HG02852 (cell line): ENCODE results near the gene SOX14.

ENCODE experiments used
- ATAC-seq: cut with Tn5 transposase; IDR thresholded peaks from one replicate; pipeline ENCODE4 v1.9.1; 2021; ENCODE audit warnings: mild to moderate bottlenecking, moderate library complexity; ENCODE audit not compliant: unreplicated experiment

SOX14 gene

GRCh38 chr3:137767538-137768360 lies 3.6 kb downstream of the SOX14 start:
- ATAC-seq, result no peak

- ATAC-seq, result no peak
Observed at GRCh38 chr3:137768361-137769321, 4.5 kb downstream of the SOX14 start.

GRCh38 chr3:137769322-137770065 lies 5.4 kb downstream of the SOX14 start:
- no peak for ATAC-seq

- ATAC-seq, result no peak
Observed at GRCh38 chr3:137770066-137770834, 6.1 kb downstream of the SOX14 start.

- ATAC-seq, result no peak
Observed at GRCh38 chr3:137770835-137771399, 6.8 kb downstream of the SOX14 start.

- no peak for ATAC-seq
Observed at GRCh38 chr3:137771401-137772213, 7.5 kb downstream of the SOX14 start.

GRCh38 chr3:137772214-137772955 lies 8.3 kb downstream of the SOX14 start:
- no peak for ATAC-seq

GRCh38 chr3:137778941-137779340 lies 14.8 kb downstream of the SOX14 start:
- no peak for ATAC-seq

- no peak for ATAC-seq
Observed at GRCh38 chr3:137787529-137787928, 23.4 kb downstream of the SOX14 start.

- no peak for ATAC-seq
Observed at GRCh38 chr3:137789236-137789635, 25.1 kb downstream of the SOX14 start.

GRCh38 chr3:137792626-137793271 lies 28.6 kb downstream of the SOX14 start:
- no peak for ATAC-seq

GRCh38 chr3:137796993-137797392 lies 32.9 kb downstream of the SOX14 start:
- ATAC-seq, result no peak

- ATAC-seq, result no peak
Observed at GRCh38 chr3:137803215-137803614, 39.1 kb downstream of the SOX14 start.

- no peak for ATAC-seq
Observed at GRCh38 chr3:137807998-137808397, 43.9 kb downstream of the SOX14 start.

- ATAC-seq, result no peak
Observed at GRCh38 chr3:137809509-137809908, 45.4 kb downstream of the SOX14 start.

GRCh38 chr3:137812023-137812422 lies 47.9 kb downstream of the SOX14 start:
- ATAC-seq, result no peak

- no peak for ATAC-seq
Observed at GRCh38 chr3:137815251-137815650, 51.1 kb downstream of the SOX14 start.
